Heart right ventricle (tissue), 16 donors: ENCODE data around the gene S100A8. TPM values are rescaled to one million over a fixed set of nuclear protein-coding genes. Genes with fewer than 3 reads are reported as not detected.

Experiments used
- ATAC-seq, 8 donors: fragments of 200-7000 bp; cut with Tn5 transposase; one replicate each; pipeline ENCODE4 v1.9.1; 2020; ENCODE audit warnings: mild to moderate bottlenecking in 8 of 8, moderate library complexity in 8 of 8, moderate number of reproducible peaks in 1 of 8
- DNase-seq, 2 donors: peaks; one replicate each; pipeline ENCODE4 v3.0.0-alpha.2; 2020
- H3K27ac ChIP-seq, 10 donors: fragments of 200-600 bp; sonication (generic) in 2 of 10; one replicate each; pipeline versions ENCODE4 v1.5.0 to v1.8.0; 2020 to 2022; ENCODE audit warnings: mild to moderate bottlenecking in 3 of 10
- H3K27me3 ChIP-seq, 7 donors: fragments of 200-600 bp; one replicate each; pipeline ENCODE4 v1.8.0; 2021 to 2022; ENCODE audit warnings: mild to moderate bottlenecking in 2 of 7
- H3K36me3 ChIP-seq, 9 donors: fragments of 200-600 bp; sonication (generic) in 1 of 9; one replicate each; pipeline versions ENCODE4 v1.5.0 to v1.8.0; 2020 to 2022; ENCODE audit warnings: mild to moderate bottlenecking in 2 of 9
- H3K4me1 ChIP-seq, 9 donors: fragments of 200-600 bp; sonication (generic) in 1 of 9; one replicate each; pipeline versions ENCODE4 v1.5.0 to v1.8.0; 2020 to 2022; ENCODE audit warnings: mild to moderate bottlenecking in 4 of 9
- H3K4me3 ChIP-seq, 10 donors: fragments of 200-600 bp; sonication (generic) in 2 of 10; one replicate each; pipeline versions ENCODE4 v1.5.0 to v1.8.0; 2020 to 2022; ENCODE audit warnings: mild to moderate bottlenecking in 7 of 10, moderate library complexity in 2 of 10
- H3K9me3 ChIP-seq, 11 donors: fragments of 200-600 bp in 10 of 11; sonication (generic) in 2 of 11; one replicate each; pipeline versions ENCODE4 v1.5.0 to v1.8.0; 2013 to 2022; ENCODE audit warnings: mild to moderate bottlenecking in 2 of 11, control low read depth in 1 of 11, moderate library complexity in 1 of 11
- CTCF ChIP-seq, 9 donors: fragments of 200-600 bp; sonication (generic) in 2 of 9; IDR thresholded peaks; one replicate each; pipeline versions ENCODE4 v1.5.0 to v1.8.0; 2021 to 2022; ENCODE audit warnings: antibody characterized with exemption in 9 of 9, mild to moderate bottlenecking in 5 of 9, moderate library complexity in 1 of 9
- WGBS, 2 donors: extraction: QIAGEN DNeasy Blood & Tissue Kit; methylation state at CpG; one replicate each; pipeline ENCODE4 v1.1.7; 2013; ENCODE audit warnings: inconsistent platforms in 1 of 2; 5-methylcytosine and 5-hydroxymethylcytosine counted together
- intact Hi-C, 10 donors: fragments of 100-400 bp; cut with DNase I; formaldehyde crosslinking; loops; one replicate each; pipeline versions ENCODE4 v1.11.1 to v1.14.2; 2022
- polyA plus RNA-seq, 2 donors: library from polyadenylated mRNA; stranded (reverse); fragments of 200-250 nt; gene quantifications; one replicate each; pipeline ENCODE4 v1.2.3, GENCODE V29; 2013
- total RNA-seq, 10 donors: library from RNA; stranded (reverse); fragmentation: NEBNext Ultra II Directional in 3 of 10; extraction: Animal tissue kit (Norgen Biotek cat#: 25700) in 3 of 10; gene quantifications; one replicate each; pipeline versions ENCODE4 v1.2.1 to v1.2.4, GENCODE V29; 2021 to 2023
- donor health status: Arrhythmogenic right ventricular cardiomyopathy.
- donor health status: ischemic (EF 13 %, LVEDD 7.1; RV severe dilation, severe dysfunction).
- donor health status: healthy with polysubstance abuse.
- donor health status: DM: no; HTN: yes; CAD: no.
- donor health status: DM: no; HTN: no; CAD: no.
- donor health status: ischemic (EF 25% LVEDD 6.9; RV normal size, moderate dysfunction).
- donor health status: ischemic (EF 25% LVEDD 5.7; RV mildly dilated, moderate dysfunction).
- donor health status: healthy.
- donor health status: DM: yes; HTN: yes; CAD: no.
- donor health status: Ischemic cardiomyopathy.
- donor health status: ischemic (EF 35%, LVEDD 5.7; RV mildly dilated, moderate dysfunction).
- donor health status: nonischemic (EF 11% LVEDD 7.7; RV severe dilation, severe dysfunction).
- donor health status: DM: yes; HTN: yes; CAD: no.
- donor health status: PGD.
- donor health status: ischemic (EF 29% LVEDD 5.4; RV normal size, mild dysfunction).
- donor health status: nonischemic (EF 23%, LVEDD 6.1; RV moderate dilation, normal function).

S100A8 gene
- total and polyA plus RNA-seq, 12 donors = 6.2 to 105 (median 45.4) TPM

GRCh38 chr1:153379591-153379990, 11.3 kb downstream of the S100A8 start:
- intact Hi-C loops = no loop called here
- Histone ChIP-seq H3K27ac (no peak overlapping the region), H3K36me3 (no peaks in the 10 kb centered on the region), H3K4me1 (peaks cover 0 to 43% (median 0%) of the 10 kb centered on the region in 9 donors), H3K27me3 (peaks cover 0 to 12% (median 0%) of the 10 kb centered on the region in 7 donors), H3K4me3 (no peak overlapping the region), H3K9me3 (peaks cover 0 to 31% (median 17%) of the 10 kb centered on the region in 11 donors)
- DNase-seq (no peak), ATAC-seq (no peak)
- WGBS, 2 donors = 79 to 81% methylated on average over 10 of the region's 10 CpGs
- no peak for TF ChIP-seq CTCF (IDR thresholded peaks at IDR 0.05)

GRCh38 chr1:153375511-153375910, 15.4 kb downstream of the S100A8 start, which contains the start of gene S100A12:
S100A12 (minus strand) TSS chr1:153375621; CDS start chr1:153374592, 1,029 bp downstream.
- Histone ChIP-seq H3K4me1 (peaks cover 0 to 44% (median 0%) of the 10 kb centered on the region in 9 donors), H3K9me3 (peaks cover 0 to 4% (median 0%) of the 10 kb centered on the region in 11 donors), H3K27ac (peak within 1 kb of the TSS in 1 of 10 donors; percentile 65), H3K4me3 (peak within 1 kb of the TSS in 1 of 10 donors; percentile 16), H3K36me3 (no peaks in the 10 kb centered on the region), H3K27me3 (peaks cover 0 to 11% (median 0%) of the 10 kb centered on the region in 7 donors)
- 82 to 95% methylated on average over 1 of the region's 1 CpG for WGBS, 2 donors
- ATAC-seq (peak in 1 of 8 donors; percentile 39), DNase-seq (no peak)
- intact Hi-C loops = no loop called here
- TF ChIP-seq CTCF (IDR thresholded peaks at IDR 0.05) = no peak

- intact Hi-C loops = no loop called here
- no peak for DNase-seq
- ATAC-seq = peak in 1 of 8 donors; percentile 29
- Histone ChIP-seq H3K4me3 (no peak overlapping the region), H3K36me3 (no peaks in the 10 kb centered on the region), H3K9me3 (no peaks in the 10 kb centered on the region), H3K27ac (peak overlapping the region in 1 of 10 donors; percentile 65), H3K4me1 (peaks cover 0 to 50% (median 0%) of the 10 kb centered on the region in 9 donors), H3K27me3 (peaks cover 0 to 11% (median 0%) of the 10 kb centered on the region in 7 donors)
- 63 to 72% methylated on average over 2 of the region's 2 CpGs for WGBS, 2 donors
- TF ChIP-seq CTCF (IDR thresholded peaks at IDR 0.05) = no peak
These were observed 16.8 kb downstream of the S100A8 start for GRCh38 chr1:153374071-153374470.

- Histone ChIP-seq H3K4me1 (peaks cover 0 to 53% (median 0%) of the 10 kb centered on the region in 9 donors), H3K27me3 (peaks cover 0 to 9% (median 0%) of the 10 kb centered on the region in 7 donors), H3K36me3 (no peaks in the 10 kb centered on the region), H3K4me3 (no peak overlapping the region), H3K27ac (no peak overlapping the region), H3K9me3 (no peaks in the 10 kb centered on the region)
- ATAC-seq (no peak), DNase-seq (no peak)
- intact Hi-C loops = no loop called here
- TF ChIP-seq CTCF (IDR thresholded peaks at IDR 0.05) = no peak
- 83 to 89% methylated on average over 2 of the region's 2 CpGs for WGBS, 2 donors
These were observed 18.3 kb downstream of the S100A8 start for GRCh38 chr1:153372571-153372970.
